OCI-LY1 (cell line): ENCODE data around the gene CRPPA.

Source experiments
- CTCF ChIP-seq: fragments of 200-600 bp; sonication (generic), shearing (Covaris generic); IDR thresholded peaks from 2 replicates; pipeline ENCODE4 v1.5.1; 2017; ENCODE audit warnings: mild to moderate bottlenecking, antibody characterized with exemption, low read length, moderate library complexity, mixed read lengths
- EZH2 ChIP-seq: fragments of 200-600 bp; sonication (generic), shearing (Covaris generic); IDR thresholded peaks from 2 replicates; pipeline ENCODE4 v1.8.0; 2017; ENCODE audit warnings: borderline replicate concordance, mixed run types, mild to moderate bottlenecking, antibody characterized with exemption, low read length, moderate library complexity, mixed read lengths

GRCh38 chr7:16392990-16393523 is 28.3 kb downstream of the CRPPA start:
- TF ChIP-seq CTCF (no peak), EZH2 (no peak)
